Measurements from ENCODE around the gene STPG2.

DNA sequence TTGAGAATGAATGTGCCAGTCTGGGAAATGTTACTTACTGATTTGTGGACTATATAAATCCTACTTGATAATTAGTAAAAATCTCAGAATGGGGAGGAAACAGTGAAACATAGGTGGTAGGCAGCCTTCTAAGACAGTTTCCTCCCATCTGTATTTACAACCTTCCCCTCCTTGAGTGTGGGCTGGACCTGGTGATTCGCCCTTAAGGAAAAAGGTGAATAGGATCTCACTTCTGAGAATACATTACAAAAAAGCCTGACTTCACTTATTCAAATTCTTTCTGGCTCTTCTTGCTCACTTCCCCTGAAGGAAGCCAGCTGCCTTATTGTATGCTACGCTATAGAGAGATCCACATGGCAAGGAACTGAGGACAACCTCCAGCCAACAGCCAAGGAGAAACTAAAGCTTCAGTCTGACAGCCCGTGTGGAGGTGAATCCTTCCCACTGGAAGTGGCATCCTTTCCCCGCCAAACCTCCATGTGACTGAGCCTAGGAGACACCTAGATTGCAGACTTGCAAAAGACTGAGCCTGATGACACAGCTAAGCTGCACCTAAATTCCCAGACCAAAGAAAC is 585.0 kb downstream of the STPG2 start:
- TF ChIP-seq, protein P1, sequence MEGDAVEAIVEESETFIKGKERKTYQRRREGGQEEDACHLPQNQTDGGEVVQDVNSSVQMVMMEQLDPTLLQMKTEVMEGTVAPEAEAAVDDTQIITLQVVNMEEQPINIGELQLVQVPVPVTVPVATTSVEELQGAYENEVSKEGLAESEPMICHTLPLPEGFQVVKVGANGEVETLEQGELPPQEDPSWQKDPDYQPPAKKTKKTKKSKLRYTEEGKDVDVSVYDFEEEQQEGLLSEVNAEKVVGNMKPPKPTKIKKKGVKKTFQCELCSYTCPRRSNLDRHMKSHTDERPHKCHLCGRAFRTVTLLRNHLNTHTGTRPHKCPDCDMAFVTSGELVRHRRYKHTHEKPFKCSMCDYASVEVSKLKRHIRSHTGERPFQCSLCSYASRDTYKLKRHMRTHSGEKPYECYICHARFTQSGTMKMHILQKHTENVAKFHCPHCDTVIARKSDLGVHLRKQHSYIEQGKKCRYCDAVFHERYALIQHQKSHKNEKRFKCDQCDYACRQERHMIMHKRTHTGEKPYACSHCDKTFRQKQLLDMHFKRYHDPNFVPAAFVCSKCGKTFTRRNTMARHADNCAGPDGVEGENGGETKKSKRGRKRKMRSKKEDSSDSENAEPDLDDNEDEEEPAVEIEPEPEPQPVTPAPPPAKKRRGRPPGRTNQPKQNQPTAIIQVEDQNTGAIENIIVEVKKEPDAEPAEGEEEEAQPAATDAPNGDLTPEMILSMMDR (conservative IDR thresholded peaks at IDR 0.05): no peak
- no peak for TF ChIP-seq EZH2 (IDR thresholded peaks at IDR 0.05; ENCODE audit: low read depth)
